GM12874 (cell line): ENCODE results near the gene ZNF778.

Experiments
- CTCF ChIP-seq: IDR thresholded peaks from 2 replicates; pipeline ENCODE4 v1.5.1; 2011; ENCODE audit warnings: low read depth, mild to moderate bottlenecking, control low read depth, low read length, moderate library complexity; ENCODE audit not compliant: insufficient read depth

The ZNF778 gene

GRCh38 chr16:89280546-89281188, 63.2 kb downstream of the ZNF778 start:
- no peak for TF ChIP-seq CTCF

- no peak for TF ChIP-seq CTCF
These were observed 63.7 kb downstream of the ZNF778 start for GRCh38 chr16:89281189-89281577.

GRCh38 chr16:89281829-89282228, 64.3 kb downstream of the ZNF778 start:
- no peak for TF ChIP-seq CTCF

- no peak for TF ChIP-seq CTCF
These were observed 65.0 kb downstream of the ZNF778 start for GRCh38 chr16:89282523-89282922.

GRCh38 chr16:89283449-89283848, 65.9 kb downstream of the ZNF778 start:
- TF ChIP-seq CTCF: no peak

DNA sequence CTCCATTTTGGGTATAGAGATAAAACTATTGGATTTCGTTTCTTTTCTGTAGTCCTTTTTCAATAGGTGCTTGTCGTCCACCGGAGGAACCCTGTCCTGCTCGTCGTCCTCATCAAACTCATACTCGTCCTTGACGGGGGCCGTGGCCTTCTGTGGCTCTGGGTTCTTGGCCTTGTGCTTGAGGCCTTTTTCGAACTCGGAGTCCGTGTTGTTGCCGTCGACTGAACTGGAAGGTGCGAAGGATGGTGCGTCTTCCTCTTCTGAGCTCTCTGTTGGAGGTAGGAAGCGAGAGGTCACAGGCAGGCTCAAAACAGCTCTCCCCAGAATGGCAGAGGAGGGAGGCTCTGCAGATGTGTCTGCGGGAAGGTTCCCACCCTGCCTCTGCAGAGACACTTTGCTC, 67.9 kb downstream of the ZNF778 start:
- no peak for TF ChIP-seq CTCF

GRCh38 chr16:89286096-89286495, 68.6 kb downstream of the ZNF778 start:
- no peak for TF ChIP-seq CTCF
